ENCODE data around the gene CYP39A1. TPM values are rescaled to one million over a fixed set of nuclear protein-coding genes. Genes with fewer than 3 reads are reported as not detected.

Gene CYP39A1
- total RNA-seq, 1 experiment from 2014 or later = 0.54 TPM

DNA sequence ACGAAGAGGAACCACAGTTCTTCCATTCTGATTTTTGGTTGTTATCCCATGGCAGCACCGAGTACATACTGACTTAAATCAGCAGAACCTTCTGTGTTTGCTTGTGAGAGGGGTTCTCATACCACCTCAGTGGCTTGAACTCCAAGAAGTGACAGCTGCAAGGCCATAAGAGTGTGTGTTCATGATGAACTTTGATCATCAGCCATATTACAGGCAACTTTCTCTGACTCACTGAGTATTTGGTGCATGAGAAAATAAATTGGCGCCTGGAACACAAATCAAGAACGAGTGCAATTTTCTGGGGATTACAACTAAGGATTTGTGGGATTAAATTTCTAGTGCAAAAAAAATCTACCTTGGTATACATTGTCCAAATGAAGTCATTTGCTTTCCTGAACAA lies 68.9 kb downstream of the CYP39A1 start:
- DNase-seq (ENCODE audit: low read depth, low spot score) (no peak), ATAC-seq (no peak)
- TF ChIP-seq CTCF (IDR thresholded peaks at IDR 0.05 in 2 of 3, conservative IDR thresholded peaks at IDR 0.05 in 1 of 3; ENCODE audit: borderline replicate concordance in 1 of 3, insufficient read depth in 1 of 3, low read depth in 2 of 3, low read length in 2 of 3) (no peak), ZNF274 (IDR thresholded peaks at IDR 0.05; ENCODE audit: low read depth, low read length) (no peak), EZH2phosphoT487 (IDR thresholded peaks at IDR 0.05; ENCODE audit: borderline replicate concordance) (no peak), ATF3 (IDR thresholded peaks at IDR 0.05) (no peak), MAX (IDR thresholded peaks at IDR 0.05) (no peak), RAD21 (IDR thresholded peaks at IDR 0.05; ENCODE audit: low read depth) (no peak), POLR2AphosphoS5 (IDR thresholded peaks at IDR 0.05; ENCODE audit: low read depth, low read length) (no peak), FOSL1 (IDR thresholded peaks at IDR 0.05; ENCODE audit: low read depth) (no peak), ELF1 (IDR thresholded peaks at IDR 0.05; ENCODE audit: borderline replicate concordance, low read depth) (no peak), SP1 (IDR thresholded peaks at IDR 0.05; ENCODE audit: low read depth) (no peak), ZBTB33 (IDR thresholded peaks at IDR 0.05; ENCODE audit: extremely low read depth, insufficient replicate concordance, low read length) (no peak), TCF7L2 (IDR thresholded peaks at IDR 0.05; ENCODE audit: borderline replicate concordance, extremely low read depth, insufficient read depth, insufficient read length) (no peak), ZFX (IDR thresholded peaks at IDR 0.05) (no peak)
- CTCF ChIA-PET = no interaction called here
- Histone ChIP-seq H3K4me2 (ENCODE audit: low read length) (no peak overlapping the region), H3K9me2 (ENCODE audit: insufficient read depth) (no peaks in the 10 kb centered on the region), H3K9ac (ENCODE audit: low read length) (no peak overlapping the region), H3K27me3 (ENCODE audit: insufficient read depth, low read length) (no peaks in the 10 kb centered on the region), H3K27ac (ENCODE audit: low read depth, low read length) (no peak overlapping the region), H2AFZ (ENCODE audit: low read depth, low read length, poor library complexity, severe bottlenecking) (no peak overlapping the region), H3K4me3 (replicated peaks in 1 of 2; ENCODE audit: low read depth in 1 of 2, low read length in 2 of 2) (no peak overlapping the region), H4K20me1 (ENCODE audit: insufficient read depth) (no peaks in the 10 kb centered on the region), H3K36me3 (ENCODE audit: control insufficient read depth in 1 of 2, insufficient read depth in 2 of 2, low read length in 2 of 2) (no peaks in the 10 kb centered on the region), H3K4me1 (ENCODE audit: control insufficient read depth in 1 of 2, insufficient read depth in 2 of 2, low read length in 2 of 2) (peaks cover 0 to 6% of the 10 kb centered on the region in 2 experiments; a peak in 1 of 4 replicates), H3K79me2 (ENCODE audit: insufficient read depth, low read length) (no peaks in the 10 kb centered on the region), H3K9me3 (ENCODE audit: control insufficient read depth in 1 of 2, insufficient read depth in 1 of 2, low read depth in 1 of 2, low read length in 2 of 2) (no peaks in the 10 kb centered on the region)
- POLR2A ChIA-PET = no interaction called here
- BruUV-seq (replicated peaks) = no TSS peak
- intact Hi-C loops (cut with micrococcal nuclease) = no loop called here
- RAD21 ChIA-PET (ENCODE audit: low non-redundant PET in 1 of 2, low total read pairs in 2 of 2, uncharacterized antibody in 2 of 2, unreplicated experiment in 2 of 2) = no interaction called here
